SH-SY5Y (cell line): ENCODE data around the gene TFIP11.

Source experiments
- GATA2 ChIP-seq: IDR thresholded peaks from 2 replicates; pipeline ENCODE4 v1.6.1; 2011; ENCODE audit warnings: mild to moderate bottlenecking, low read depth, low read length
- GATA3 ChIP-seq: IDR thresholded peaks from 2 replicates; pipeline ENCODE4 v1.6.1; 2011; ENCODE audit warnings: low read depth, mild to moderate bottlenecking, low read length, moderate library complexity

DNA sequence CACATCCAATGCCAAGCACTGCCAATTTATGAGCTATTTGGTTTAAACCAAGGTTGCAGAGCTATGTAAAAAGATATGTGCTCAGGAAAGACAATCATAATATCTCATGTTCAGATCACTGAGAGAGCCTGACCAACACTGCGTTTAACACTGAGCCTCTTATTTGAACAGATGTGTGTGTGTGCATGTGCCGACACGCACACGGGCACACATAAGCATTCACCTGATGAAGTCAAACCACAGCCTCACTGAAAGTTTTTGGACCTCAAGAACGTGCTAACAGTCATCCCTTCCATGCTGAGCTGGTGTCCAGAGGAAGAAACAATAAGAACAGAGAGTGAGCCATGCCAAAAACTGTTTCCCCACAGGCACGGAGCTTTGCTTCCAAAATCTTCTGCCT, 52.1 kb downstream of the TFIP11 start:
- TF ChIP-seq GATA3 (no peak), GATA2 (no peak)
